GM12873 (cell line): ENCODE data around the gene CPZ.

Experiments used
- TF ChIP-seq, protein P1 (sequence below): IDR thresholded peaks from 2 replicates; pipeline ENCODE4 v1.5.1; 2012; ENCODE audit warnings: low read depth, mild to moderate bottlenecking, moderate library complexity, low read length, control low read depth; ENCODE audit not compliant: insufficient read depth; ENCODE audit errors: missing control alignments

CPZ gene

DNA sequence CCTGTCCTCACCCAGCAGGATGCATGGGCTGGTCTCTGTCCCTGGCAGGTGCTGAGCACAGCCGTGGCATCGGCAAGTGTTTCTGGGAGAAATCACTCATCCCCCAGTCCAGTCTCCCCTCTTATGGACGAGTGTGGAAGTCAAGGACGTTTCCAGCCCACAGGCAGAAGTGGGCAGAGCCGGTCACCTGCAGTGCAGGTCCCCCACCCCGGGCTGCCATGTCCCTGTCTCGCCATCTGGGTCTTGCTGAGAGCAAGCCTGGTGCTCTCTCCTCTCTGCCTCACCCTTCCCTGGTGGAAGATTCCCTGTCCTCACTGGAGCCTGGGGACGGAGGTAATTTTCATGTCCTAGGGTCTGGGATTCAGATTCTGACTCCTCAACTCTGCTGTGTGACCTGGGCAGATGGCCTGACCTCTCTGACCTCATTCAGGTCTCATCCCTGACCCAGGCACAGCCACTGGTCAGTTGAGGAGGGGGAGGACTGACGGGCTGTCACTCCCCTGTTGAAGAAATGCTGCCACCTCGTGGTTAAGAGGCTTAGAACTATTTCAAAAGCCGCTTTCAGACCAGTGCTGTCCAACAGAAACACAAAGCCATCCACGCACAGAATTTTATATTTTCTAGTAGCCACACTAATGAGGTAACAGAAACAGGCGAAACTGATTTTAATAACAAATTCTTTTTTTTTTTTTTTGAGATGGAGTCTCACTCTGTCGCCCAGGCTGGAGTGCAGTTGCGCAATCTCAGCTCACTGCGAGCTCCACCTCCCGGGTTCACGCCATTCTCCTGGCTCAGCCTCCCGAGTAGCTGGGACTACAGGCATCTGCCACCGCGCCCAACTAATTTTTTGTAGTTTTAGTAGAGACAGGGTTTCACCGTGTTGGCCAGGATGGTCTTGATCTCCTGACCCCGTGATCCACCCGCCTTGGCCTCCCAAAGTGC, 1.8 kb downstream of the CPZ start:
- TF ChIP-seq, protein P1, sequence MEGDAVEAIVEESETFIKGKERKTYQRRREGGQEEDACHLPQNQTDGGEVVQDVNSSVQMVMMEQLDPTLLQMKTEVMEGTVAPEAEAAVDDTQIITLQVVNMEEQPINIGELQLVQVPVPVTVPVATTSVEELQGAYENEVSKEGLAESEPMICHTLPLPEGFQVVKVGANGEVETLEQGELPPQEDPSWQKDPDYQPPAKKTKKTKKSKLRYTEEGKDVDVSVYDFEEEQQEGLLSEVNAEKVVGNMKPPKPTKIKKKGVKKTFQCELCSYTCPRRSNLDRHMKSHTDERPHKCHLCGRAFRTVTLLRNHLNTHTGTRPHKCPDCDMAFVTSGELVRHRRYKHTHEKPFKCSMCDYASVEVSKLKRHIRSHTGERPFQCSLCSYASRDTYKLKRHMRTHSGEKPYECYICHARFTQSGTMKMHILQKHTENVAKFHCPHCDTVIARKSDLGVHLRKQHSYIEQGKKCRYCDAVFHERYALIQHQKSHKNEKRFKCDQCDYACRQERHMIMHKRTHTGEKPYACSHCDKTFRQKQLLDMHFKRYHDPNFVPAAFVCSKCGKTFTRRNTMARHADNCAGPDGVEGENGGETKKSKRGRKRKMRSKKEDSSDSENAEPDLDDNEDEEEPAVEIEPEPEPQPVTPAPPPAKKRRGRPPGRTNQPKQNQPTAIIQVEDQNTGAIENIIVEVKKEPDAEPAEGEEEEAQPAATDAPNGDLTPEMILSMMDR, result peak; percentile 65

DNA sequence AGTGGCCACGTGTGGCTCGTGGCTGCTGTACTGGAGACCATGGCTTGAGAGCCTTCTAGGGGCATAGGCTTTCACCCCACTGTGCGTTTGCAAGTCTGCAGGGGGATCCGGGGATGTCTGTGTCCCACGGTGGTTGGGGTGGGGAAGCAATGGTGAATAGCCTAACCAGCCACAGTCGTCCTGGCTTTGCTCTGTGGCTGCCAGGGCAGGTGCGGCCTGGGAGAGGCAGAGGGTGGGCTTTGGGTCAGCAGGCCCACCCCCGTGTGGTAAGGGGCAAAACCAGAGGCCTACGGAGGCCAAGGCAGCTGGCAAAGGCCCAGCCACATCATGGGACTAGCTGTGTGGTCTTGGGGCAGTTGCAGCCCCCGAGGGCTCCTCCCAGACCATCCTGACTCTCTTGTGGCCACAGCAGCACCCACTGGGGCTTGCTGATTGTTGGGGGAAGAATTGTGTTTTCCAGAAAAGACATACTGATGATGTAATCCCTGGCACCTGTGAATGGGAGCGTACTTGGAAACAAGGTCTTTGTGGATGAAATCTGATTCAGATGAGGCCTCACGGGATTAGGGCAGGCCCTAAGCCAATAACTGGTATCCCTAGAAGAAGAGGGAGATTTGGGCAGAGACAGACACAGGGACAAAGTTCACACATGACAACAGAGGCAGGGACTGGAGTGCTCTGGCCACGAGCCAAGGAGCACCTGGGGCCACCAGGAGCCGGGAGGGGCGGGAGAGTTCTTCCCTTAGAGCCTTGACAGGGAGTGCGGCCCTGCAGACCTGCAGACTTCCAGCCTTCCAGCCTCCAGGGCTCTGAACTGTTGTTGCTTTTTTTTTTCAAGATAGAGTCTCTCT, 2.9 kb downstream of the CPZ start:
- TF ChIP-seq, protein P1, result no peak

DNA sequence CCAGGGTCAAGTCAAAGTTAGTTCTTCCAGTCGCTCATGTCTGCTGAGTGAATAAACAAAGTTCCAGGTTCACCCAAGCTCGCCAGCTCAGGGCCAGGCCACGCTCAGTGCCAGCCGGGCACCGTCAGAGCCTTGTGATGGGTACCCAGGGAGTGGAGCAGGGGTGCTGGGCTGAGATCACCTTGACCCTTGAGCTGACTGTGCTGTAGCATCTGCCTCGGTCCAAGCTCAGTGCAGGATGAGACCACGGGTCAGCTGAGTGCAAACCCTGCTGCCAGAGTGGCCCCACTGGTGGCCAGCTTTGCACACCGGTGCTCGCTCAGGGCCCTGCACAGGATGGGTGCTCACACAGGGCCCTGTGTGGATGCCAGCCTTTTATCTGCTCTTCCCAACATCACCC, 4.3 kb downstream of the CPZ start:
- TF ChIP-seq, protein P1, result no peak

DNA sequence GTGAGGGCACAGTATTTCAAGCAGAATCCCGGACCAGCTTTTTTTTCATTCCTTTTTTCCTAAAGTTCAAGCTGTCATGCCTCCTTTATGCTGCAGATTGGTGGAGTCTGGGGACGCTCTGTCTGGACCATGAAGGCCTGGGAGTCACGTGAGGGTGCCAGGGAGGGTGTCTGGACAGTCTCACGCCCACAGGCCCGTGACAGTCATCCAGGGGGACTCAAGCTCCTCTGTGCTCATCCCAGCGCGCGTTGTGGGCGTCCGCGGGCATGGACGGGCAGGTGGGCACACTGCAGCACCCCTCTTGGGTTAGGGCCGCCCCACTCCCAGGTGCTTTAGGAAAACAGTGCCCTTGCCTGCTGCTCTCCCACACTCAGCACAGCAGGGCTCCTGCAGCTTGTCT, 4.8 kb downstream of the CPZ start:
- TF ChIP-seq, protein P1, result no peak

DNA sequence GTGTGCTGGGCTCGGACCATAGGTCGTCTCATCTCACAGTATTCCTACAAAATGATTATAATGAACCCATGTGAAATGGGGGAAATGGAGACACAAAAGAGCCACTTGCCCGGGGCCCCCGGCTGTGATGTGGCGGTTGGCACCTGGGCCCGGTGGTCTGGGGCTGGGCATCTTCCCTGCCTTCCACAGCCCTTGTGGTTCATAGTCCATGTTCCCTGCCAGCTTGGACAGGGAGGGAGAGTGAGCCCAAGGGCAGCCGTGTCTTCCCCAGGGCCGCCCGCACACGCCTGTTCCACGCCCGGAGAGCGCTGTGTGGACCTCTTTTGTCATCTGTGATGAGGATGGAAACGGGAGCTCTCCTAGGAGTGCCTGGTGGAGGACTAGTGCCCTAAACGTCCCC, 5.2 kb downstream of the CPZ start:
- TF ChIP-seq, protein P1, result no peak

DNA sequence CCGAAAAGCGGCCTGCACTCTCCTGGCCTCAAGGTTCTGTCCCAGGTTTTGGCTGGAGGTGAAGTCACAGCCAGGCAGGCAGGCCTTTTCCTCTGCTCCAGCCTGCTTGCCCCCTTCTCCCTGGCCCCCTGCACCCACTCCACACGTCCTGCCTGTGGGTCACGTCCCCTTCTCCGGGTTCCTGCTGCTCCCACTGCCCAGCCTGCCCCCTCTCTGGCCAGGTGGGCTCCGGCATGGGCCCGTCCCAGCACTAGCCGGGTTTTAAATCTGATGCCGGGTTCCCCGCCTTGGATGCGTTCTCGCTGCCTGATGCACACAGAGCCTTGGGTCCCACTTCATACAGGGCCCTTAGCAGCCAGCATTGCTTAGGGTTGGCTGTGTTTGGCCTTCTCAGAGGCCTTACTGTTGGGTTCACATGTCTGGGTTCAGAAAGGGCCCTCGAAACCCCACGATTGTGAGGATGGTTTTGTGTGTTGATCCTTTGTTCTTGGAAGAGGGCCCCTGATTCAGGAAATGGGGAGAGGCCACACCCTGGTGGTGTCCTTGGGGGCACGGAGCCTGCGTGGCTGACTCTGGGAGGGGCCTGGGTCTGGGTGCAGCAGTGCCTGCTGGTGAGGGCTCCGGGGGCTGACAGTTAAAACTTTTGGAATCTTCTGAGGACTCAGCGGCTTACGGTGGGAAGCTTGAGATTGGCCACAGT, 6.0 kb downstream of the CPZ start:
- TF ChIP-seq, protein P1, result no peak
